Measurements from ENCODE around the gene GPC4. TPM values are rescaled to one million over a fixed set of nuclear protein-coding genes. Genes with fewer than 3 reads are reported as not detected.

GPC4 gene
- total and polyA plus RNA-seq, 8 donors = 3.0 to 15.3 (median 8.3) TPM

- no peak overlapping the region for H3K27ac ChIP-seq
- H3K4me3 ChIP-seq = no peak overlapping the region
- no peaks in the 10 kb centered on the region for H3K36me3 ChIP-seq
- FAIRE-seq (no peak), ATAC-seq (peak in 3 of 4 donors; percentile 41 to 68 (median 49)), DNase-seq (no peak)
- H3K9me3 ChIP-seq = no peaks in the 10 kb centered on the region
- WGBS, 2 donors = 11 to 18% methylated on average over 1 of the region's 1 CpG
- peaks cover 0 to 3% (median 0%) of the 10 kb centered on the region in 4 donors for H3K27me3 ChIP-seq
- no peak for TF ChIP-seq CTCF (IDR thresholded peaks at IDR 0.05)
- intact Hi-C loops (cut with DNase I) = no loop called here
- peaks cover 0 to 6% (median under 1%) of the 10 kb centered on the region in 3 donors for H3K4me1 ChIP-seq
Observed at GRCh38 chrX:133401536-133401935, 13.8 kb downstream of the GPC4 start.

- no peak for TF ChIP-seq CTCF (IDR thresholded peaks at IDR 0.05)
- no peak for DNase-seq
- WGBS, 2 donors = 82 to 95% methylated on average over 3 of the region's 3 CpGs
- Histone ChIP-seq H3K27me3 (peaks cover 0 to 8% (median 0%) of the 10 kb centered on the region in 4 donors), H3K36me3 (no peaks in the 10 kb centered on the region), H3K27ac (no peak overlapping the region), H3K4me1 (peaks cover 0 to 9% (median 6%) of the 10 kb centered on the region in 3 donors), H3K9me3 (peaks cover 0 to 5% (median 0%) of the 10 kb centered on the region in 4 donors), H3K4me3 (no peak overlapping the region)
- intact Hi-C loops (cut with DNase I) = no loop called here
- ATAC-seq = no peak
- FAIRE-seq = no peak
Observed at GRCh38 chrX:133399411-133399810, 15.9 kb downstream of the GPC4 start.

GRCh38 chrX:133394765-133395164 lies 20.5 kb downstream of the GPC4 start:
- FAIRE-seq (no peak), DNase-seq (no peak), ATAC-seq (no peak)
- TF ChIP-seq CTCF (IDR thresholded peaks at IDR 0.05) = no peak
- Histone ChIP-seq H3K9me3 (peaks cover 0 to 5% (median 0%) of the 10 kb centered on the region in 4 donors), H3K27me3 (peaks cover 0 to 8% (median 0%) of the 10 kb centered on the region in 4 donors), H3K4me3 (no peak overlapping the region), H3K36me3 (no peaks in the 10 kb centered on the region), H3K27ac (no peak overlapping the region), H3K4me1 (peaks cover 0 to 17% (median 0%) of the 10 kb centered on the region in 3 donors)
- 82 to 89% methylated on average over 2 of the region's 2 CpGs for WGBS, 2 donors
- intact Hi-C loops (cut with DNase I) = no loop called here

GRCh38 chrX:133392671-133393070 lies 22.6 kb downstream of the GPC4 start:
- no peak for FAIRE-seq
- intact Hi-C loops (cut with DNase I) = no loop called here
- Histone ChIP-seq H3K27me3 (peaks cover 0 to 7% (median 0%) of the 10 kb centered on the region in 4 donors), H3K4me1 (peaks cover 0 to 17% (median 0%) of the 10 kb centered on the region in 3 donors), H3K36me3 (no peaks in the 10 kb centered on the region), H3K4me3 (no peak overlapping the region), H3K9me3 (peaks cover 0 to 5% (median 0%) of the 10 kb centered on the region in 4 donors), H3K27ac (no peak overlapping the region)
- TF ChIP-seq CTCF (IDR thresholded peaks at IDR 0.05) = no peak
- ATAC-seq = no peak
- DNase-seq = no peak
- WGBS, 2 donors = 69 to 78% methylated on average over 8 of the region's 8 CpGs

GRCh38 chrX:133391111-133391510 lies 24.2 kb downstream of the GPC4 start:
- H3K4me3 ChIP-seq = no peak overlapping the region
- WGBS, 2 donors = 28 to 45% methylated on average over 3 of the region's 3 CpGs
- peak overlapping the region in 2 of 4 donors; percentile 9 to 59 for H3K27ac ChIP-seq
- peaks cover 0 to 5% (median 0%) of the 10 kb centered on the region in 4 donors for H3K27me3 ChIP-seq
- no peaks in the 10 kb centered on the region for H3K36me3 ChIP-seq
- peaks cover 0 to 12% (median 6%) of the 10 kb centered on the region in 3 donors for H3K4me1 ChIP-seq
- peak in 3 of 4 donors; percentile 22 to 47 (median 30) for ATAC-seq
- no peak for FAIRE-seq
- H3K9me3 ChIP-seq = peaks cover 0 to 5% (median 0%) of the 10 kb centered on the region in 4 donors
- intact Hi-C loops (cut with DNase I) = no loop called here
- DNase-seq = no peak
- TF ChIP-seq CTCF (IDR thresholded peaks at IDR 0.05) = no peak
